ENCODE measurements around the gene XXYLT1.

GRCh38 chr3:195196266-195196665 lies 74.7 kb downstream of the XXYLT1 start:
- TF ChIP-seq, protein P1, sequence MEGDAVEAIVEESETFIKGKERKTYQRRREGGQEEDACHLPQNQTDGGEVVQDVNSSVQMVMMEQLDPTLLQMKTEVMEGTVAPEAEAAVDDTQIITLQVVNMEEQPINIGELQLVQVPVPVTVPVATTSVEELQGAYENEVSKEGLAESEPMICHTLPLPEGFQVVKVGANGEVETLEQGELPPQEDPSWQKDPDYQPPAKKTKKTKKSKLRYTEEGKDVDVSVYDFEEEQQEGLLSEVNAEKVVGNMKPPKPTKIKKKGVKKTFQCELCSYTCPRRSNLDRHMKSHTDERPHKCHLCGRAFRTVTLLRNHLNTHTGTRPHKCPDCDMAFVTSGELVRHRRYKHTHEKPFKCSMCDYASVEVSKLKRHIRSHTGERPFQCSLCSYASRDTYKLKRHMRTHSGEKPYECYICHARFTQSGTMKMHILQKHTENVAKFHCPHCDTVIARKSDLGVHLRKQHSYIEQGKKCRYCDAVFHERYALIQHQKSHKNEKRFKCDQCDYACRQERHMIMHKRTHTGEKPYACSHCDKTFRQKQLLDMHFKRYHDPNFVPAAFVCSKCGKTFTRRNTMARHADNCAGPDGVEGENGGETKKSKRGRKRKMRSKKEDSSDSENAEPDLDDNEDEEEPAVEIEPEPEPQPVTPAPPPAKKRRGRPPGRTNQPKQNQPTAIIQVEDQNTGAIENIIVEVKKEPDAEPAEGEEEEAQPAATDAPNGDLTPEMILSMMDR (IDR thresholded peaks at IDR 0.05), result no peak
- no peak for TF ChIP-seq POLR2A (IDR thresholded peaks at IDR 0.05)
